Measurements from ENCODE around the gene HEBP2.

HEBP2 gene

DNA sequence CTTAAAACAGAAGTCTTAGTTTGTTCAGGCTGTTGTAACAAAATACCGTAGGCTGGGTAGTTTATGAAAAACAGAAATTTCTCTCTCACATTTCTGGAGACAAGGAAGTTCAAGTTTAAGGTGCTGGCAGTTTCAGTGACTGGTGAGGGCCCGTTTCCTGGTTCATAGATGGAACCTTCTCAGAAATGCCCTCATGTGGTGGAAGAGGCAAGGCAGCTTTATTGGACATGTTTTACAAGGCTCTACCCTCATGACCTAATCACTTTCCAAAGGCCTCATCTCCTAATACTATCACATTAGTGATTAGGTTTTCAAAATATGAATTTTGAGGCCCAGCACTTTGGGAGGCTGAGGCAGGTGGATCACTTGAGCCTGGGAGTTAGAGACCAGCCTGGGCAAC lies 2.4 kb downstream of the HEBP2 start:
- no peak for TF ChIP-seq CTCF (IDR thresholded peaks at IDR 0.05)
- no peak for DNase-seq (ENCODE audit: low spot score)

DNA sequence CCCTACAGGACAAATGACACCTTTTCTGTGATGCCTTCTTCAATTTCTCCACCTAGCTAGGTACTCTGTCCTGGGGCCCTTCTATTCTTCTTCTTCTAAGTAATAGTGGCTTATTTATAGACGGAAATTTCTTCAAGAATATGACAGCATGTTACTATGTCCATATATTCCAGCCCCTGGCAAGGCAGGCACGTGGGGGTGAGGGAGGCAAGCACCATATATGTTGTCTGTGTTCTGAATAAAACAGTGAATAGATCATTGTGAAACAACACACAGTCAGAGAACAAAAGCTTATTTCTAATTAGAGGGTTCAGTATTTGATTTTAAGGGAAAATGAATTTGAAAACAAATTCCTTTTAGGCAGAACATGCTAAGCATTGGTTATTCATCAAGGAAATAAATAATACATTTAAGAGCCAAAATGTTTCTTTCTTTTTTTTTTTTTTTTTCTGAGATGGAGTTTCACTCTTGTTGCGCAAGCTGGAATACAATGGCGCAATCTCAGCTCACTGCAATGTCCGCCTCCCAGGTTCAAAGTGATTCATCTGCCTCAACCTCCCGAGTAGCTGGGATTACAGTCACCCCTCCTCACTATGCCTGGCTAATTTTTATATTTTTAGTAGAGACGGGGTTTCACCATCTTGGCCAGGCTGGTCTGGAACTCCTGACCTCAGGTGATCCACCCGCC lies 6.2 kb downstream of the HEBP2 start:
- DNase-seq (ENCODE audit: low spot score): no peak
- Histone ChIP-seq H3K4me3 (no peak overlapping the region), H3K27ac (no peak overlapping the region)
- TF ChIP-seq CTCF (IDR thresholded peaks at IDR 0.05): no peak

More for the DNA sequence above, 2.4 kb downstream of the HEBP2 start:
- H3K27ac ChIP-seq: no peak overlapping the region
- H3K4me3 ChIP-seq: no peak overlapping the region

DNA sequence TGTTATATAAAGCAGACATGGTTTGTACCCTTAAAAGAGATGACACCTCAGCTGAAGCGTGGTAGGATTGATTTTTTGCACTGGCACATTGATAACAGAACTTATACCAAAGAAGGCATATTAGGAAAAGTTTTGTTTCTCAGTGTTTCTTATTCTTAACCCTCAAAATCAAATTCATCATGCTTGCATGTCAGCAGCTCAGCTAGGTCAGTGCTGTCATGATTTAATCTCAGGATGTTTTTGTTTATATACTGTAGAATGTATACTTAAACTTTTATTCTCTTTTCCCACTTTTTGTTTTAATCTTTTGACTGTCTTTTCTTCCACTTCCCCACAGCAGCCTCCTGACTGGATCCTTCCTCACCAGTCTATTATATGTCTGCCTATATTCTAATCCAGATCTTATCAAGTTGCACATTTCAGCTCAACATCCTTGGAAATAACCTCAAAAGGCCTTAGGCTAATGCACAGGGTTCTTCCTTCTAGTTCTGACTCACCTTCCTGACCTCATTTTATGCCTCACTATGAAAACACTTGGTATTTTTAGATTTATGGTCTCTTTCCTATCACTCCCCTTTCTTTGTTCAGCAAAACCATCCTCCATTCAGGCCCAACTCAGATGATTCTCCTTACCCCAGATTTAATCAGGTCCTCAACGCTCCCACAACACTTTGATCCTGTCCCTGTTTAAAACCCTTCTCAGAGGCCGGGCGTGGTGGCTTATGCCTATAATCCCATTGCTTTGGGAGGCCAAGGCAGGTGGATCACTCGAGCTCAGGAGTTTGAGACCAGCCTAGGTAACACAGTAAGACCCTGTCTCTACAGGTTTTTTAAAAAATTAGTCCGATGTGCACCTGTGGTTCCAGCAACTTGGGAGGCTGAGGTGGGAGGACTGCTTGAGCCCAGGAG lies 7.2 kb downstream of the HEBP2 start:
- Histone ChIP-seq H3K4me3 (no peak overlapping the region), H3K27ac (no peak overlapping the region)
- no peak for DNase-seq (ENCODE audit: low spot score)
- TF ChIP-seq CTCF (IDR thresholded peaks at IDR 0.05): no peak

DNA sequence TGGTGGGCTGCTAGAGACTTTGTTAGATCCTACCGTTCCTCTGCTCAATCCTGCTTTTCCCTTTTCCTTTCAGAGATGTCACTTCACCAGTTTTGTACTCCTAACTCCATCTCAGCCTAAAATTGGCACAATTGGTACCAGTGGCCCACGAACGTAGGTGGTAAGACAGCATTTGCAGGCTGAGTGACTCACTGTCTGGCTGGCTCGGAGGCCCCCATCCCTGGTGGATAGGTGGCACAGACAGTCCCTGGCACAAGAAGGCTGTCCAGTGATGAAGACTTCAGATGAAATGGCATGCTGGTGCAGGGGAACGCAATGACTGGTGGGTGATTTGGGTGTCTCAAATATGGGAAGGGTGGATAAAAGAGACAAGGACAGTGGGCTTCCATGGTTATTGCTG lies 11.1 kb downstream of the HEBP2 start:
- H3K27ac ChIP-seq: no peak overlapping the region
- DNase-seq (ENCODE audit: low spot score): no peak
- no peak for TF ChIP-seq CTCF (IDR thresholded peaks at IDR 0.05)
- H3K4me3 ChIP-seq: no peak overlapping the region

DNA sequence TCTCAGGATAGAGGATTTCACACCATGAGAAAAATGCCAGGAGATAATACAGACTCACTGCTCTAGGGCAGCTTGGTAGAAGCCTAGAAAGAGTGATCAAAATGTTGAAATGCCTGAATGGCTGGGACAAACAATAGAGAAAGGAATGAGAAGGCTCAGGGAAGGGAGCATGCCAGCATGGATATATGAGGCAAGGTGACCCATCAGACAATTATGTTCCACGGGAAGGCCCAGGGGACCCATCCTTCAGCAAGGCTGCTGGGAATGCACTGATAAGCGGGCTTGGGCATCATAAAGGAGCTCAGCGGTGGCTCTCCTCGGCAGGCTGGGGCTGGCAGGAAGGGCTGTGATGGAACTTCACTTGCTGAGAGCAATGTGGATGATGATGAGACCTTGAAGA lies 12.2 kb downstream of the HEBP2 start:
- H3K4me3 ChIP-seq: no peak overlapping the region
- no peak for TF ChIP-seq CTCF (IDR thresholded peaks at IDR 0.05)
- no peak overlapping the region for H3K27ac ChIP-seq
- no peak for DNase-seq (ENCODE audit: low spot score)

GRCh38 chr6:138417493-138418117 lies 13.6 kb downstream of the HEBP2 start:
- H3K4me3 ChIP-seq: no peak overlapping the region
- DNase-seq (ENCODE audit: low spot score): no peak
- no peak overlapping the region for H3K27ac ChIP-seq
- TF ChIP-seq CTCF (IDR thresholded peaks at IDR 0.05): no peak

Measured in coronary artery (tissue), 2 donors.